Panc1 (cell line): ENCODE data around the gene ACOXL.

Source experiments
- POLR2AphosphoS5 ChIP-seq: IDR thresholded peaks from 2 replicates; pipeline ENCODE4 v1.6.1; 2012; ENCODE audit warnings: mild to moderate bottlenecking, low read depth, low read length, moderate library complexity
- TF ChIP-seq, protein P1 (sequence below): fragments of 450-650 bp; IDR thresholded peaks from 2 replicates; pipeline ENCODE4 v1.5.1; 2017; ENCODE audit warnings: mild to moderate bottlenecking

- TF ChIP-seq, protein P1, sequence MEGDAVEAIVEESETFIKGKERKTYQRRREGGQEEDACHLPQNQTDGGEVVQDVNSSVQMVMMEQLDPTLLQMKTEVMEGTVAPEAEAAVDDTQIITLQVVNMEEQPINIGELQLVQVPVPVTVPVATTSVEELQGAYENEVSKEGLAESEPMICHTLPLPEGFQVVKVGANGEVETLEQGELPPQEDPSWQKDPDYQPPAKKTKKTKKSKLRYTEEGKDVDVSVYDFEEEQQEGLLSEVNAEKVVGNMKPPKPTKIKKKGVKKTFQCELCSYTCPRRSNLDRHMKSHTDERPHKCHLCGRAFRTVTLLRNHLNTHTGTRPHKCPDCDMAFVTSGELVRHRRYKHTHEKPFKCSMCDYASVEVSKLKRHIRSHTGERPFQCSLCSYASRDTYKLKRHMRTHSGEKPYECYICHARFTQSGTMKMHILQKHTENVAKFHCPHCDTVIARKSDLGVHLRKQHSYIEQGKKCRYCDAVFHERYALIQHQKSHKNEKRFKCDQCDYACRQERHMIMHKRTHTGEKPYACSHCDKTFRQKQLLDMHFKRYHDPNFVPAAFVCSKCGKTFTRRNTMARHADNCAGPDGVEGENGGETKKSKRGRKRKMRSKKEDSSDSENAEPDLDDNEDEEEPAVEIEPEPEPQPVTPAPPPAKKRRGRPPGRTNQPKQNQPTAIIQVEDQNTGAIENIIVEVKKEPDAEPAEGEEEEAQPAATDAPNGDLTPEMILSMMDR: no peak
- TF ChIP-seq POLR2AphosphoS5: no peak
These were observed 11.8 kb upstream of the ACOXL start for GRCh38 chr2:110720547-110720946.
